ENCODE data around the gene NCKAP5.

GRCh38 chr2:132776287-132776686 lies 792.0 kb downstream of the NCKAP5 start:
- TF ChIP-seq EZH2phosphoT487 (IDR thresholded peaks at IDR 0.05; ENCODE audit: low read depth, severe bottlenecking, unreplicated experiment): no peak
- no peak for TF ChIP-seq CTCF (IDR thresholded peaks at IDR 0.05; ENCODE audit: poor library complexity)
- TF ChIP-seq EZH2 (IDR thresholded peaks at IDR 0.05; ENCODE audit: borderline replicate concordance): no peak
